ENCODE results near the gene PALM. TPM values are rescaled to one million over a fixed set of nuclear protein-coding genes. Genes with fewer than 3 reads are reported as not detected.

The PALM gene
- total RNA-seq, 1 donor from 2014 or later: 23.0 TPM

GRCh38 chr19:750640-751423 lies 42.1 kb downstream of the PALM start, which contains the start of gene MISP:
Gene MISP (plus strand): TSS chr19:751112. CDS start chr19:756947, 5,835 bp downstream.
- DNase-seq (ENCODE audit: low read depth, low spot score): no peak

- DNase-seq (ENCODE audit: low read depth, low spot score): no peak
Observed at GRCh38 chr19:751501-752341, 43.0 kb downstream of the PALM start.

GRCh38 chr19:752652-753517 lies 44.1 kb downstream of the PALM start:
- no peak for DNase-seq (ENCODE audit: low read depth, low spot score)

GRCh38 chr19:754530-754929 lies 45.8 kb downstream of the PALM start:
- DNase-seq (ENCODE audit: low read depth, low spot score): no peak

GRCh38 chr19:755063-755462 lies 46.3 kb downstream of the PALM start:
- DNase-seq (ENCODE audit: low read depth, low spot score): no peak

GRCh38 chr19:756236-756635 lies 47.5 kb downstream of the PALM start:
- DNase-seq (ENCODE audit: low read depth, low spot score): no peak

- DNase-seq (ENCODE audit: low read depth, low spot score): no peak
Observed at GRCh38 chr19:756821-757688, 48.3 kb downstream of the PALM start.

- no peak for DNase-seq (ENCODE audit: low read depth, low spot score)
Observed at GRCh38 chr19:757811-758668, 49.3 kb downstream of the PALM start.

- DNase-seq (ENCODE audit: low read depth, low spot score): no peak
Observed at GRCh38 chr19:763181-763580, 54.4 kb downstream of the PALM start.

- DNase-seq (ENCODE audit: low read depth, low spot score): no peak
Observed at GRCh38 chr19:763869-764268, 55.1 kb downstream of the PALM start.

GRCh38 chr19:764301-764700 lies 55.6 kb downstream of the PALM start:
- no peak for DNase-seq (ENCODE audit: low read depth, low spot score)

GRCh38 chr19:765179-765738 lies 56.5 kb downstream of the PALM start:
- DNase-seq (ENCODE audit: low read depth, low spot score): no peak

- DNase-seq (ENCODE audit: low read depth, low spot score): no peak
Observed at GRCh38 chr19:768424-768823, 59.7 kb downstream of the PALM start.

GRCh38 chr19:769616-770015 lies 60.9 kb downstream of the PALM start:
- DNase-seq (ENCODE audit: low read depth, low spot score): no peak

GRCh38 chr19:771332-771785 lies 62.6 kb downstream of the PALM start:
- DNase-seq (ENCODE audit: low read depth, low spot score): no peak

- DNase-seq (ENCODE audit: low read depth, low spot score): no peak
Observed at GRCh38 chr19:772063-772462, 63.3 kb downstream of the PALM start.

- no peak for DNase-seq (ENCODE audit: low read depth, low spot score)
Observed at GRCh38 chr19:772730-773436, 64.1 kb downstream of the PALM start.

- no peak for DNase-seq (ENCODE audit: low read depth, low spot score)
Observed at GRCh38 chr19:776549-776948, 67.8 kb downstream of the PALM start.

Measured in pulmonary artery endothelial cell (primary cell).